HG03175 (cell line): ENCODE results near the gene STK32B.

ENCODE experiments used
- ATAC-seq: cut with Tn5 transposase; IDR thresholded peaks from one replicate; pipeline ENCODE4 v1.9.1; 2021; ENCODE audit warnings: mild to moderate bottlenecking, moderate library complexity; ENCODE audit not compliant: unreplicated experiment

STK32B gene

GRCh38 chr4:5330339-5330989 lies 279.2 kb downstream of the STK32B start:
- no peak for ATAC-seq

- no peak for ATAC-seq
These were observed 286.5 kb downstream of the STK32B start for GRCh38 chr4:5337731-5338130.

GRCh38 chr4:5338531-5338930 lies 287.3 kb downstream of the STK32B start:
- ATAC-seq, result no peak

GRCh38 chr4:5340991-5341451 lies 289.7 kb downstream of the STK32B start:
- ATAC-seq, result no peak

- no peak for ATAC-seq
These were observed 290.2 kb downstream of the STK32B start for GRCh38 chr4:5341526-5341925.

- no peak for ATAC-seq
These were observed 304.6 kb downstream of the STK32B start for GRCh38 chr4:5355846-5356245.

- ATAC-seq, result no peak
These were observed 306.6 kb downstream of the STK32B start for GRCh38 chr4:5357870-5358269.

- ATAC-seq, result no peak
These were observed 310.7 kb downstream of the STK32B start for GRCh38 chr4:5361968-5362367.

GRCh38 chr4:5364406-5364805 lies 313.1 kb downstream of the STK32B start:
- no peak for ATAC-seq

- no peak for ATAC-seq
These were observed 314.1 kb downstream of the STK32B start for GRCh38 chr4:5365071-5366008.

GRCh38 chr4:5366009-5366386 lies 314.7 kb downstream of the STK32B start:
- no peak for ATAC-seq

GRCh38 chr4:5366421-5366820 lies 315.1 kb downstream of the STK32B start:
- no peak for ATAC-seq

- no peak for ATAC-seq
These were observed 317.1 kb downstream of the STK32B start for GRCh38 chr4:5368426-5368825.

GRCh38 chr4:5370286-5370685 lies 319.0 kb downstream of the STK32B start:
- ATAC-seq, result no peak

GRCh38 chr4:5371415-5372190 lies 320.3 kb downstream of the STK32B start:
- no peak for ATAC-seq

- ATAC-seq, result no peak
These were observed 320.9 kb downstream of the STK32B start for GRCh38 chr4:5372198-5372597.

GRCh38 chr4:5373327-5373726 lies 322.0 kb downstream of the STK32B start:
- no peak for ATAC-seq

- no peak for ATAC-seq
These were observed 323.3 kb downstream of the STK32B start for GRCh38 chr4:5374592-5374991.

GRCh38 chr4:5374994-5375393 lies 323.7 kb downstream of the STK32B start:
- ATAC-seq, result no peak

- ATAC-seq, result no peak
These were observed 324.7 kb downstream of the STK32B start for GRCh38 chr4:5376015-5376414.

- ATAC-seq, result no peak
These were observed 326.7 kb downstream of the STK32B start for GRCh38 chr4:5378002-5378401.
